Bone marrow (tissue), 2 donors: ENCODE data around the gene NINL.
A peak's percentile ranks its signal among the peaks of the same experiment; 100 is the strongest.
"Not testable (repeated sequence)": the region's sequence is repeated elsewhere in the genome, so short reads cannot be mapped to it uniquely, and the experiment has no call there.

ENCODE experiments used
- DNase-seq, 2 donors: peaks; one replicate each; lab custom pipeline; 2025; lab: John Stamatoyannopoulos, UW

NINL gene

DNA sequence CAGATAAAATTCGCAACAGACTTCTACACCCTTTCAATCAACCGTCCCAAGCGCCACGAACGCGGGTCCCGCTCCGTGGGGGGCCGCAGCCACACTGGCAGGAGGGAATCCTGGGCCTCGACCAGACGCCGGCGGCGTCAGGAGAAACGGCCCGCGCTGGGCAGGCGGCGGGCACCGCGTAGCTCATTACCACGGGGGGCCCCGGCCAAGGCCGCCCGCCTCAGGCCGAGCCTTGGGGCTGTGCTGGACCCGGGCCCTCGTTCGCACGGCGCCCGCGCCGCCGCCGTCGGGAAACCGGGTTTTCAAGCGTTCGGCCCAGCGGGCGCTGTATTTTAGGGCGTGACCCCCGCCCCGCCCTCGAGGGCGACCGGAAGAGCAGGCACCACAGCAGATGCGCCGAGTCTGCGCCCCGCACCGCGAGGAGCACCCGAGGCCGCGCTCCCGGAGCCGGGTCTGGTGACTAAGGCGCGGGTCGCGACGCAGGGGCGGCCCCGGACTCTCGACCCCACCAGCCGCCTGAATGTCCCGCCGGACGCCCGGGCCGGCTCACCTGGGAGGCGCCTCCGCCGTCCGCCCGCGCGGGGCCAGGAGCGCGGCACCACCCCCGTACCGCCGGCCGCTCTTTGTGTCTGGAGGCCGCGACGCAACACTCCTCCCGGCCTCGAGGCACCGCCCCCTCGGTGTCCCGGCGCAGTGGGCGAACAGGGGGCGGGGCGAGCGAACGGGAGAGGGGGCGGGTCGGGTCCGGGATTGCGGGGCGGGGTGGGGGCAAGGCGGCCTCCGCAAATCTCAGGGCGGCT lies at the start of gene NINL:
Gene NINL, minus strand, starts transcription at position 627 of the 800 bp plus-strand sequence. CDS start 58,944 bp downstream, outside the sequence.
- no peak for DNase-seq

- no peak for DNase-seq
Measured at GRCh38 chr20:25632940-25633790, 47.8 kb upstream of the NINL start.

DNA sequence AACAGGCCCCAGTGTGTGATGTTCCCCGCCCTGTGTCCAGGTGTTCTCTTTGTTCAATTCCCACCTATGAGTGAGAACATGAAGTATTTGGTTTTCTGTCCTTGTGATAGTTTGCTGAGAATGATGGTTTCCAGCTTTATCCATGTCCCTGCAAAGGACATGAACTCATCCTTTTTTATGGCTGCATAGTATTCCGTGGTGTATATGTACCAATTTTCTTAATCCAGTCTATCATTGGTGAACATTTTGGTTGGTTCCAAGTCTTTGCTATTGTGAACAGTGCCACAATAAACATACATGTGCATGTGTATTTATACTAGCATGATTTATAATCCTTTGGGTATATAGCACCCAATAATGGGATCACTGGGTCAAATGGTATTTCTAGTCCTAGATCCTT lies 45.3 kb upstream of the NINL start:
- not testable (repeated sequence) for DNase-seq

DNA sequence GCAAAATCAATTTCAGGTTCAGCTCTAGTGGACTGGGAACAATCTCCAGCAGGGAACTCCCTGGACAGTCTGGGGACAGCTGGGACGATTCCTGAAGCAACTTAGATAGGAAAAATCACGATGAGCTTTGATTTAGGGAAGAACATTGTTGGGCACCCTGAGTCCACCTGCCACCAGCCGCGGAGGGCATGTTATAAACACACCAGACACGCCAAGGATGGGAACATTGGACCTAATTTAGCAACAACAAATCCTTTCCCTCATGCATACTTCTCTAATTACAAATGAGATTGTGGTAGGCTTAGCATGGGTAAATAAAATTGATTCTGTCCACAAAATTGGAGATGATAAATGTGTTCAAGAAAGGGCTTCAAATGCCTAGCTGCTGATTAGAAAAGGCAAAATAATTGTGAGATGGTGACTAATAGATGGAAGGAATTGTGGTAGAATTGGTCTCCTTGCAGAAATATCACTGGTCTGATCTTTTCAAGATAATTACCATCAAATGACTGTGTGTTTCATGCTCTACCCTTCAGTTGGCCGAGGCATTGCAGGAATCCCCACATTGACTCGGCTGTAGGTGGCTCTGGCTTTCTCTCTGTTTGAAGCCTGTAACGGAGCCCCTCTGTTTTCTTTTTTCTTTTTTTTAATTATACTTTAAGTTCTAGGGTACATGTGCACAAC lies 44.6 kb upstream of the NINL start:
- DNase-seq: no peak

DNA sequence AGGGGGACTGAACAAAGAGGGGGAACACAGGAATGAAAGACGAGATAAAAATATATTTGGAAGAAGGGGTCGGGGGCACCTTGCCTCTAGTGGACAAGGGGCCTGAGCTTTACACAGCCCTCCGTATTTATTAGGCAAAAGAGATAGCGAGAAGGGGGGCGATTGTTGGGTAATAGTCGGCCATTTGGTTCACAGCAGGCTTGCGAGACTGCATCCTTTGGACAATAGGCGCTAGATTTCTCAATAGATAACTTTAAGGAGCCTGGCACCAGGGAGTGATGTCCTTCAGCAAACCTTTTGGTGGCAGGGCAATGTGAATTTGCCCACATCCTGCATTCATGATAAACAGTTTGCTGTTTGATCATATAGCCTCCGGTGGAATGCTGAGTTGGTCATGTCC lies 41.4 kb upstream of the NINL start:
- DNase-seq: no peak

GRCh38 chr20:25624500-25624939 lies 39.2 kb upstream of the NINL start:
- DNase-seq: no peak

DNA sequence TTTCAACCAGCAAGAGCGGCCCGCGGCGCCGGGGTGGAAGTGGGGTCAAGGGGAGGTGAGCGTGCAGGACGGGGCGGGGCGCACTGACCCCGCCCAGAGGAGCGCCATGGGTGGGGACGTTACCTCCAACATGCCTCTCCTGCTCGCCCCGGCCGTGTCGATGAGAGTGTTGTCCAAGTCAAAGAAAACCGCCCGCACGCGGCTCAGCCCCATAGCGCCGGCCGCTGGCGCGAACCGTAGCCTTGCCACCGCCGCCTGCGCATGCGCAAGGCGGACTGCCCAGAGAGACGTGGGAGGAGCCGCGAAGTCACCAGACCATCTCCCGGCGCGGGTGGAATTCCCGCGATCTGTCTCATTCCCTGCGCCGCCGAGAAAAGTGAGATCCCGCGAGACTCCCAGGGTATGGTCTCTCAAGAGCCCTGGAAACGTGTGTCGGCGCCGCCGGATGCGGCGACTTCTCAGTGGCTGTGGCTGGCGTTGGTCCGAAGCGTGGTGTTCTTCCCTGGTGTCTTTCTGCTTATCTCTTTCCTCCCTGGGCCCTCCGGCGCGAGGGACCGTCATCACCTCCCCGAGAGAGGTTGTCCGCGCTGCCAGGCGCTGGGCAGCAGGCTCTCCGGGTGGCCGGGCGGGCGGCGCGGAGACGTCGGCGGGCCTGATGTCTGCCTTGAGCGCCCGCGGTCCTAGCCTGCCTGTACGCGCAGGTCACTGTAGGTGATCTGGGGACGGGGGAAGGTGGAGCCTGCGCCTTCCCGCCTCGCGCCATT lies 38.6 kb upstream of the NINL start, which contains the start of gene NANP:
Gene NANP, minus strand, starts transcription at position 279 of the 764 bp plus-strand sequence. Its CDS starts 66 bp downstream, at position 213.
- DNase-seq: peak; percentile 89 to 90

DNA sequence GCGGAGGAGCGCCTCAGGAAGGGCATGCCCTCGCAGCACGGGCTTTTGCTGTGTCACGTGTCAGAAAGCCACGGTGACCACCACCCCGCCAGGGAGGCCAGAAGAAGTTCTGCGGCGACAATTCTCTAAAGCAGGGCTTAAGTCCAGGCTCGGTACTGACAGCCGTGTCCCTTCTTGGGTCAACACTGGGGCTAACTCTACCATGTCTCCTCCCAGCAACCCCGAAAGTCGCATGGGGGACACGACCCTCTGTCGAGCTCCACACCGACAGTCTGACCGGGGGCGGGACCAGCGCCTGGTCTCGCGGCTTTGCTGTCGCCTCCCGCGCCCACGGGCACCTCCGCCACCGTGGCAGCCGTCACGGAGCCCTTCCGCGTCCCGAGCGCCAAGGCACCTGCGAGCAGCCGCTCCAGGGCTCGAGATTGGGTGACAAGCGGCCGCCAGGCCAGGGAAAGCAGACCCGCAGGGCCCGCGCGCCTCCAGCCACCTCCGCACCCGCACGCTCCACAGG lies 37.9 kb upstream of the NINL start:
- peak in 1 of 2 donors; percentile 64 for DNase-seq

DNA sequence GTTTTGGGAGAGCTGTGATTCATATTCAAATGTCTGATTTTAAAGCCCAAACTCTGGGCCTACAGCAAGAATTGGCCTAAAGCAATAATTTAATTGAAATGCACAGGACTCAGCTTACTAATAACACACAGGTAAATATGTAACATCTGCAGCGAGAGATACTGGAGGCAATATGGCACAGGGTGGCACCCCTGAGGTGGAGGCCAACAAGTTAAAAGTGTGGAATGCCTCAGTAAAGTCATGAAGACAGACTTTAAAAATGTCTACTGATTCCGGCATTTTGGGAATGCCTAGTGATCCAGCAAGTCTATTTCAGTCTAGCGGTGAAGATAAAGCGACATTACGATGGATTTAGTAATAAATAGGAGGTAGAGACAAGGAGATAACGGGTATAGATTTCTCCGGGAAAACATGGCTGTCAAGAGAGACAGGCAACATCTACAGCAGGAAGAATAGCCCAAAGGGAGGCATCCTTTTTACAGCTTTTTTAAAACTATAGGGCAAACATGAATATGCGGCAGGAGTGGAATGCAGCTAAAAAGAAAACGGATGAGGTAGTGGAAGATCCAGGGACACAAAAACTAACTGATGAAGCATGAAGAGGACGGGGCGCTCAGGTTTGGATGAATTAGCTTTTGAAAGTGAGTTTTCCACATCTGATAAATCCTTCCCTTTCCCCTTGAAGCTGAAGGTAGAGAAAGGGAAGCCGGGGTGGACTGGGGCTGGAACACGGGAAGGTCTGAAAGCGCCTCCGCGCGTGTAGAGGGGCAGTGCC lies 37.3 kb upstream of the NINL start:
- peak in 1 of 2 donors; percentile 1 for DNase-seq

GRCh38 chr20:25622049-25622448 lies 36.7 kb upstream of the NINL start:
- DNase-seq: no peak

GRCh38 chr20:25619514-25619913 lies 34.2 kb upstream of the NINL start:
- DNase-seq: no peak

DNA sequence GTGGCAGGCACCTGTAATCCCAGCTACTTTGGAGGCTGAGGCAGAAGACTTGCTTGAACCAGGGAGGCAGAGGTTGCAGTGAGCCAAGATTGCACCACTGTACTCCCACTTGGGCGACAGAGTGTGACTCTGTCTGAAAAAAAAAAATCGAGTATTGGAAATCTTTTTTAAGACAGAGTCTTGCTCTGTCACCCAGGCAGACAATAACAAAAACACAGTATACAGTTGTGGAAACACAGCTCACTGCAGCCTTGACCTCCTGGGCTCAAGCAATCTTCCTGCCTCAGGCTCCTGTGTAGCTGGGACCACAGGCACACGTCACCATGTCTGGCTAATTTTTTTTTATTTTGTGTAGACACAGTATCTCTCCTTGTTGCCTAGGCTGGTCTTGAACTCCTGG lies 23.4 kb upstream of the NINL start:
- DNase-seq: no peak

DNA sequence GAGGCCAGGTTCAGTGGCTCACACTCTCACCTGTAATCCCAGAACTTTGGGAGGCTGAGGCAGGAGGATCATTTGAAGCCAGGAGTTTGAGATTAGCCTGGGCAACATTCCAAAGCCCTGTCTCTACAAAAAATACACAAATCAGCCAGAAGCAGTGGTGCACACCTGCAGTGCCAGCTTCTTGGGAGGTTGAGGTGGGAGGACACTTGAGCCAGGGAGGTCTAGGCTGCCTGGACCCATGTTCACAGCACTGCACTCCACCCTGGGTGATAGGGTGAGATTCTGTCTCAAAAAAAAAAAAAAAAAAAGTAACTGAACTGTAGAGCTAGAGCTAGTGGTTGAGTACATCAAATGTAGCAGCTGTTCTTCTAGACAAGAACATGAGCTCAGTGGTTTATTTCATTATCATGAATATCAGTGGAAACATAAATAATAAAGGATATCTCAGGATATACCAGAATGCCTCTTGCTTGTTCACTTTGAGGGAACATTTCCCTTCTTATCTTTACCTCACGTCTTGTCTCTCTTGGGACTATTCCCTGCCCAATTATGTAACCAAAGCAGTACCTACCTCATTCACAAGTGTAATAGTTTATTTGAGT lies 20.9 kb upstream of the NINL start:
- no peak for DNase-seq

- DNase-seq: no peak
Measured at GRCh38 chr20:25605148-25605547, 19.8 kb upstream of the NINL start.

- no peak for DNase-seq
Measured at GRCh38 chr20:25604611-25605010, 19.3 kb upstream of the NINL start.

DNA sequence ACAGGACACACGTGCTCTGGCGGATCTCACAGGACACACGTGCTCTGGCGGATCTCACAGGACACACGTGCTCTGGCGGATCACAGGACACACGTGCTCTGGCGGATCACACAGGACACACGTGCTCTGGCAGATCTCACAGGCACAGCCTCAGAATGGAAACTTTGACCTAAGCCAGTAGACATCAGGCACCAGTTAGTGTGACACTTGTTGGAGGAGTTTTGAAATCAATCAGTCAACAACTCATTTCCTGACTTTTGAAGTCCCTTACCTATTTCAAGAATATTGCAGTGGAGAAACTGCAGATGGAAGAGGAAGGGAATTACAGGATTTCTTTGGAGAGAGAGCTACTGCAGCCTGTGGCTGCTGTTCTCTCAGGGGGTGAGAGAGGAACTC lies 17.6 kb upstream of the NINL start:
- not testable (repeated sequence) for DNase-seq

GRCh38 chr20:25602191-25602913 lies 17.0 kb upstream of the NINL start:
- DNase-seq: not testable (repeated sequence)

GRCh38 chr20:25601659-25602058 lies 16.3 kb upstream of the NINL start:
- no peak for DNase-seq

- DNase-seq: no peak
Measured at GRCh38 chr20:25600632-25601031, 15.3 kb upstream of the NINL start.
